Measurements from ENCODE around the gene LTBP1.

LTBP1 gene

GRCh38 chr2:33023728-33024500, 77.2 kb downstream of the LTBP1 start:
- no peaks in the 10 kb centered on the region for H3K36me3 ChIP-seq (ENCODE audit: insufficient read depth)
- TF ChIP-seq CTCF (conservative IDR thresholded peaks at IDR 0.05; ENCODE audit: low read depth, low read length), result no peak
- H3K27me3 ChIP-seq (ENCODE audit: insufficient read depth, low read depth), result no peaks in the 10 kb centered on the region
- no peak overlapping the region for H3K9ac ChIP-seq
- no peak overlapping the region for H3K4me3 ChIP-seq (IDR thresholded peaks at IDR 0.05; ENCODE audit: insufficient read depth, low read depth, low read length)
- no peaks in the 10 kb centered on the region for H4K20me1 ChIP-seq (ENCODE audit: insufficient read depth)
- H3K79me2 ChIP-seq (ENCODE audit: insufficient read depth, low read depth), result no peaks in the 10 kb centered on the region
- no peak overlapping the region for H2AFZ ChIP-seq (ENCODE audit: low read depth)
- no peaks in the 10 kb centered on the region for H3K4me1 ChIP-seq (ENCODE audit: low read depth, poor library complexity, severe bottlenecking)
- H3K27ac ChIP-seq, result no peak overlapping the region
- H3K4me2 ChIP-seq, result no peak overlapping the region

DNA sequence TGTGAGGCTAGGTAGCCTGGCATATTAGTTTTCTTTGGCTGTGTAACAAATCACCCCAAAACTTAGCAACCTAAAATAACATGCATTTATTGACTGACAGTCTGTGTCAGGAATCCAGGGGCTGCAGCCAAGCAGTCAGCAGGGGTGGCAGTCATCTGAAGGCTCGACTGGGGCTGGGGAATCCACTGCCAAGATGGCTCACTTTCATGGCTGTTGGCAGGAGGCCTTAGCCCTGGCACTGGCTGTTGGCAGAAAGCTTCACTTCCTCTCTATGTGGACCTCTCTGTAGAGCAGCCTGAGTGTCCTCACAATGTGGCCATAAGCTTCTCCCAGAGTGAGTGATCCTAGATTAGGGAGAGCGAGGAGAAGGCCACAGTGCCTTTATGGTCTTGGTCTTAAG, 78.0 kb downstream of the LTBP1 start:
- TF ChIP-seq CTCF (conservative IDR thresholded peaks at IDR 0.05; ENCODE audit: low read depth, low read length), result no peak
- Histone ChIP-seq H3K9ac (no peak overlapping the region), H3K4me3 (IDR thresholded peaks at IDR 0.05; ENCODE audit: insufficient read depth, low read depth, low read length) (no peak overlapping the region), H3K4me1 (ENCODE audit: low read depth, poor library complexity, severe bottlenecking) (no peaks in the 10 kb centered on the region), H3K27me3 (ENCODE audit: insufficient read depth, low read depth) (no peaks in the 10 kb centered on the region), H3K27ac (no peak overlapping the region), H3K36me3 (ENCODE audit: insufficient read depth) (no peaks in the 10 kb centered on the region), H3K4me2 (no peak overlapping the region), H2AFZ (ENCODE audit: low read depth) (no peak overlapping the region), H4K20me1 (ENCODE audit: insufficient read depth) (no peaks in the 10 kb centered on the region), H3K79me2 (ENCODE audit: insufficient read depth, low read depth) (no peaks in the 10 kb centered on the region)

DNA sequence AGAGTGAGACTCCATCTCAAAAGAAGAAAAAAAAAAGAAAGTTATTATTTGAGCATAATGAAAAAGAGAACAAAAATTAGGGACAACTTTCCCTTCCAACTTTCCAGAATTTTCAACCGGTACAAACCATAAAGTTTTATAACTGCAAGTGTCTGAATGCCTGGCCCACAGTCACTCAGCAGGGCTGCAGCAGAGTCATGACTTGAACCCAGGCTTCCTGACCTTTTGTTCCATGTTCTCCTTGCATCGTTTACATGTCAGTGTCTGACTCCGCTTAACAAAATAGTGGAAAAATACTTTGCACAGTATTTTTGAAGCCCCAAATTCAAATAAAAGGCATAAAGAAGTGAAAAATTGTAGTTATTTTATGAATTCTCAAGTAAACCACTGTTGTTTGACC, 82.7 kb downstream of the LTBP1 start:
- no peak for TF ChIP-seq CTCF (conservative IDR thresholded peaks at IDR 0.05; ENCODE audit: low read depth, low read length)
- Histone ChIP-seq H3K9ac (no peak overlapping the region), H3K36me3 (ENCODE audit: insufficient read depth) (no peaks in the 10 kb centered on the region)

DNA sequence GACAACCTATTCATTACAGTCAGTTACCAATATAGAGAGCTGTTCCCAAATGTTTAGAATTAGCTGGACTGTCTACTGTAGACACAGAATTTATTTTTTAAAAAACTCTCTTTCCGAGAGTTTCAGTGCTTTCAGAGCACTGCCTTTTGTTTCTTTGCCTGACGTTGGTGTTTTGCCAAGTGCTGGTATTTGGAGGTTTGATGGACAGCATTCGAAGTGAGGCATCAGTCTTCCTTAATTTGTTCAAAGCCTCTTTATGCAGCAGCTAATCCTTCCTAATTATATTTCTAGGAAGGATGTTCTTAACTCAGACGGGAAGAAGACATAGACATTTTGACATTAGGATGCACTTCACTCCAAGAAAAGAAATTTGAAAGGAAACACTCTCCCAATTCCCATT, 83.2 kb downstream of the LTBP1 start:
- no peaks in the 10 kb centered on the region for H3K4me1 ChIP-seq (ENCODE audit: low read depth, poor library complexity, severe bottlenecking)
- TF ChIP-seq CTCF (conservative IDR thresholded peaks at IDR 0.05; ENCODE audit: low read depth, low read length), result no peak
- H3K27ac ChIP-seq, result no peak overlapping the region
- no peak overlapping the region for H2AFZ ChIP-seq (ENCODE audit: low read depth)
- no peak overlapping the region for H3K4me3 ChIP-seq (IDR thresholded peaks at IDR 0.05; ENCODE audit: insufficient read depth, low read depth, low read length)
- no peak overlapping the region for H3K9ac ChIP-seq
- H3K79me2 ChIP-seq (ENCODE audit: insufficient read depth, low read depth), result no peaks in the 10 kb centered on the region
- no peaks in the 10 kb centered on the region for H3K36me3 ChIP-seq (ENCODE audit: insufficient read depth)
- no peaks in the 10 kb centered on the region for H3K27me3 ChIP-seq (ENCODE audit: insufficient read depth, low read depth)
- H4K20me1 ChIP-seq (ENCODE audit: insufficient read depth), result no peaks in the 10 kb centered on the region
- no peak overlapping the region for H3K4me2 ChIP-seq

More for the DNA sequence above, 82.7 kb downstream of the LTBP1 start:
- Histone ChIP-seq H3K27ac (no peak overlapping the region), H3K4me1 (ENCODE audit: low read depth, poor library complexity, severe bottlenecking) (no peaks in the 10 kb centered on the region), H3K27me3 (ENCODE audit: insufficient read depth, low read depth) (no peaks in the 10 kb centered on the region), H3K4me2 (no peak overlapping the region), H3K79me2 (ENCODE audit: insufficient read depth, low read depth) (no peaks in the 10 kb centered on the region), H3K4me3 (IDR thresholded peaks at IDR 0.05; ENCODE audit: insufficient read depth, low read depth, low read length) (no peak overlapping the region), H2AFZ (ENCODE audit: low read depth) (no peak overlapping the region), H4K20me1 (ENCODE audit: insufficient read depth) (no peaks in the 10 kb centered on the region)

All from KMS-11 (cell line).